Trophoblast cell (in vitro differentiated cells and primary cell): Measurements from ENCODE around the gene FERD3L. TPM values are rescaled to one million over a fixed set of nuclear protein-coding genes. Genes with fewer than 3 reads are reported as not detected.
"Not testable (repeated sequence)": the region's sequence is repeated elsewhere in the genome, so short reads cannot be mapped to it uniquely, and the experiment has no call there.

Experiments
- DNase-seq, 2 donors: peaks; one replicate each; pipeline ENCODE4 v3.0.0-alpha.2; 2016
- H2AFZ ChIP-seq: 2 replicates; pipeline ENCODE4 v1.6.1; 2013; ENCODE audit warnings: low read length, moderate library complexity, mild to moderate bottlenecking; ENCODE audit not compliant: insufficient read depth, poor library complexity
- H2AK5ac ChIP-seq: 2 replicates; pipeline ENCODE4 v1.6.1; 2013; ENCODE audit warnings: mild to moderate bottlenecking, low read length
- H2BK120ac ChIP-seq: 2 replicates; pipeline ENCODE4 v1.6.1; 2013; ENCODE audit warnings: low read length, mild to moderate bottlenecking, moderate library complexity; ENCODE audit not compliant: insufficient read depth, poor library complexity
- H2BK12ac ChIP-seq: 2 replicates; pipeline ENCODE4 v1.6.1; 2013; ENCODE audit warnings: mild to moderate bottlenecking, low read length, moderate library complexity
- H2BK5ac ChIP-seq: 2 replicates; pipeline ENCODE4 v1.6.1; 2013; ENCODE audit warnings: low read length, low read depth, moderate library complexity, mild to moderate bottlenecking; ENCODE audit not compliant: poor library complexity
- H3K14ac ChIP-seq: 2 replicates; pipeline ENCODE4 v1.6.1; 2013; ENCODE audit warnings: mild to moderate bottlenecking, low read length
- H3K18ac ChIP-seq: 2 replicates; pipeline ENCODE4 v1.6.1; 2013; ENCODE audit warnings: mild to moderate bottlenecking, low read length
- H3K23ac ChIP-seq: 2 replicates; pipeline ENCODE4 v1.6.1; 2013; ENCODE audit warnings: low read length
- H3K27ac ChIP-seq: 2 replicates; pipeline ENCODE4 v1.5.1; 2013; ENCODE audit warnings: low read depth, mild to moderate bottlenecking, inconsistent platforms, low read length, moderate library complexity
- H3K27me3 ChIP-seq: 2 replicates; pipeline ENCODE4 v1.6.1; 2013; ENCODE audit warnings: inconsistent platforms, mild to moderate bottlenecking, low read length, moderate library complexity; ENCODE audit not compliant: insufficient read depth
- H3K36me3 ChIP-seq, 2 experiments: 1 replicate in 1 of 2; 2 replicates in 1 of 2; pipeline ENCODE4 v1.6.1; 2013; ENCODE audit warnings: low read length in 2 of 2, mild to moderate bottlenecking in 2 of 2, moderate library complexity in 1 of 2; ENCODE audit not compliant: insufficient read depth in 2 of 2, control insufficient read depth in 1 of 2
- H3K4ac ChIP-seq: 2 replicates; pipeline ENCODE4 v1.6.1; 2013; ENCODE audit warnings: low read depth, mild to moderate bottlenecking, low read length, moderate library complexity
- H3K4me1 ChIP-seq, 2 experiments: 1 replicate in 1 of 2; 2 replicates in 1 of 2; pipeline ENCODE4 v1.6.1; 2013; ENCODE audit warnings: low read length in 2 of 2, mild to moderate bottlenecking in 2 of 2, moderate library complexity in 1 of 2; ENCODE audit not compliant: insufficient read depth in 2 of 2, control insufficient read depth in 1 of 2
- H3K4me2 ChIP-seq: 2 replicates; pipeline ENCODE4 v1.6.1; 2013; ENCODE audit warnings: inconsistent platforms, mild to moderate bottlenecking, low read length, moderate library complexity
- H3K4me3 ChIP-seq: 2 replicates; pipeline ENCODE4 v1.5.1; 2013; ENCODE audit warnings: mild to moderate bottlenecking, low read depth, low read length, inconsistent platforms
- H3K79me1 ChIP-seq: one replicate; pipeline ENCODE4 v1.6.1; 2013; ENCODE audit warnings: low read length
- H3K79me2 ChIP-seq: 2 replicates; pipeline ENCODE4 v1.6.1; 2013; ENCODE audit warnings: low read length, mild to moderate bottlenecking; ENCODE audit not compliant: control insufficient read depth, insufficient read depth, poor library complexity
- H3K9ac ChIP-seq: 2 replicates; pipeline ENCODE4 v1.6.1; 2013; ENCODE audit warnings: mild to moderate bottlenecking, low read length
- H3K9me3 ChIP-seq: 2 replicates; pipeline ENCODE4 v1.6.1; 2013; ENCODE audit warnings: low read depth, mild to moderate bottlenecking, control low read depth, inconsistent platforms, low read length; ENCODE audit not compliant: insufficient read depth
- H4K12ac ChIP-seq: 2 replicates; pipeline ENCODE4 v1.6.1; 2013; ENCODE audit warnings: low read depth, mild to moderate bottlenecking, low read length, moderate library complexity
- H4K8ac ChIP-seq: 2 replicates; pipeline ENCODE4 v1.6.1; 2013; ENCODE audit warnings: low read depth, mild to moderate bottlenecking, low read length, moderate library complexity
- H4K91ac ChIP-seq: one replicate; pipeline ENCODE4 v1.6.1; 2013; ENCODE audit warnings: low read depth, mild to moderate bottlenecking, low read length, moderate library complexity
- WGBS: extraction: QIAGEN DNeasy Blood & Tissue Kit; methylation state at CpG from one replicate; pipeline ENCODE4 v1.1.7; 2013; ENCODE audit warnings: missing lambda C conversion rate; ENCODE audit not compliant: insufficient read length, insufficient coverage; ENCODE audit errors: extremely low coverage; 5-methylcytosine and 5-hydroxymethylcytosine counted together
- polyA plus RNA-seq: library from polyadenylated mRNA; stranded (reverse); fragments of 200-250 nt; gene quantifications from 2 replicates; pipeline ENCODE4 v1.2.3, GENCODE V29; 2013

The FERD3L gene
- not detected in 2 replicates for polyA plus RNA-seq

GRCh38 chr7:19144661-19145433 lies at the start of gene FERD3L:
FERD3L (minus strand) TSS chr7:19145421; CDS start chr7:19145362, 59 bp downstream.
- Histone ChIP-seq H3K4ac (no peak within 1 kb of the TSS), H3K4me3 (no peak within 1 kb of the TSS), H2AK5ac (no peak within 1 kb of the TSS), H3K27me3 (peaks cover 31% of the 10 kb centered on the region), H3K9me3 (peaks cover 3% of the 10 kb centered on the region), H3K27ac (no peak within 1 kb of the TSS), H4K91ac (no peak within 1 kb of the TSS), H4K8ac (no peak within 1 kb of the TSS), H3K9ac (no peak within 1 kb of the TSS), H3K4me2 (peak within 1 kb of the TSS; percentile 52), H2BK12ac (no peak within 1 kb of the TSS), H3K79me1 (no peaks in the 10 kb centered on the region), H2BK5ac (no peak within 1 kb of the TSS), H2AFZ (no peak within 1 kb of the TSS), H3K4me1 (peaks cover 0 to 5% of the 10 kb centered on the region in 2 experiments), H3K23ac (no peak within 1 kb of the TSS), H3K36me3 (no peaks in the 10 kb centered on the region), H2BK120ac (no peak within 1 kb of the TSS), H3K79me2 (no peaks in the 10 kb centered on the region), H3K14ac (no peak within 1 kb of the TSS), H4K12ac (no peak within 1 kb of the TSS), H3K18ac (no peak within 1 kb of the TSS)
- WGBS, result no CpG with 5 or more reads among the region's 51 CpGs
- DNase-seq, result no peak

- H3K4ac ChIP-seq, H4K12ac ChIP-seq, H3K36me3 ChIP-seq, H2AK5ac ChIP-seq, H3K9me3 ChIP-seq, H4K8ac ChIP-seq, H3K4me3 ChIP-seq, H4K91ac ChIP-seq, H3K14ac ChIP-seq, H3K9ac ChIP-seq, H2BK5ac ChIP-seq, H3K27me3 ChIP-seq, H3K79me1 ChIP-seq, H3K27ac ChIP-seq, H2BK12ac ChIP-seq, H3K79me2 ChIP-seq, H3K18ac ChIP-seq, DNase-seq, H3K23ac ChIP-seq, H3K4me1 ChIP-seq, H2BK120ac ChIP-seq, H2AFZ ChIP-seq: not testable (repeated sequence)
- H3K4me2 ChIP-seq, result peak overlapping the region; percentile 53
- WGBS, result no CpG with 5 or more reads among the region's 14 CpGs
Observed at GRCh38 chr7:19194417-19194816, 49.2 kb upstream of the FERD3L start.

GRCh38 chr7:19181634-19182033 lies 36.4 kb upstream of the FERD3L start:
- no peaks in the 10 kb centered on the region for H3K27me3 ChIP-seq
- no peak overlapping the region for H4K12ac ChIP-seq
- H3K9ac ChIP-seq, result no peak overlapping the region
- no peak overlapping the region for H3K27ac ChIP-seq
- no peaks in the 10 kb centered on the region for H3K36me3 ChIP-seq
- no CpG with 5 or more reads among the region's 1 CpG for WGBS
- H4K91ac ChIP-seq, result no peak overlapping the region
- H3K4me1 ChIP-seq, result no peaks in the 10 kb centered on the region
- no peak overlapping the region for H3K14ac ChIP-seq
- no peak overlapping the region for H3K18ac ChIP-seq
- H3K79me1 ChIP-seq, result no peaks in the 10 kb centered on the region
- no peak overlapping the region for H2BK120ac ChIP-seq
- no peaks in the 10 kb centered on the region for H3K79me2 ChIP-seq
- no peaks in the 10 kb centered on the region for H3K9me3 ChIP-seq
- no peak overlapping the region for H3K4me2 ChIP-seq
- H2AFZ ChIP-seq, result no peak overlapping the region
- no peak overlapping the region for H2AK5ac ChIP-seq
- H4K8ac ChIP-seq, result no peak overlapping the region
- no peak overlapping the region for H3K4me3 ChIP-seq
- no peak for DNase-seq
- no peak overlapping the region for H2BK5ac ChIP-seq
- no peak overlapping the region for H2BK12ac ChIP-seq
- no peak overlapping the region for H3K4ac ChIP-seq
- H3K23ac ChIP-seq, result no peak overlapping the region

GRCh38 chr7:19178595-19178994 lies 33.4 kb upstream of the FERD3L start:
- no peak overlapping the region for H3K4me3 ChIP-seq
- no peaks in the 10 kb centered on the region for H3K79me1 ChIP-seq
- H3K4me2 ChIP-seq, result no peak overlapping the region
- H3K27me3 ChIP-seq, result no peaks in the 10 kb centered on the region
- H2BK12ac ChIP-seq, result no peak overlapping the region
- no peak overlapping the region for H4K12ac ChIP-seq
- no peak overlapping the region for H3K14ac ChIP-seq
- no peak overlapping the region for H2AK5ac ChIP-seq
- no peak overlapping the region for H3K4ac ChIP-seq
- no CpG with 5 or more reads among the region's 4 CpGs for WGBS
- H3K4me1 ChIP-seq, result no peaks in the 10 kb centered on the region
- no peaks in the 10 kb centered on the region for H3K79me2 ChIP-seq
- no peak overlapping the region for H3K27ac ChIP-seq
- H2BK120ac ChIP-seq, result no peak overlapping the region
- no peak overlapping the region for H4K91ac ChIP-seq
- H3K9me3 ChIP-seq, result no peaks in the 10 kb centered on the region
- DNase-seq, result no peak
- no peak overlapping the region for H3K9ac ChIP-seq
- H3K36me3 ChIP-seq, result no peaks in the 10 kb centered on the region
- H2AFZ ChIP-seq, result no peak overlapping the region
- H2BK5ac ChIP-seq, result no peak overlapping the region
- H4K8ac ChIP-seq, result no peak overlapping the region
- H3K23ac ChIP-seq, result no peak overlapping the region
- no peak overlapping the region for H3K18ac ChIP-seq
